ENCODE data around the gene BIVM. TPM values are rescaled to one million over a fixed set of nuclear protein-coding genes. Genes with fewer than 3 reads are reported as not detected.

Gene BIVM
- total and polyA plus RNA-seq, 2 experiments from 2014 or later: 3.2 to 4.2 TPM

GRCh38 chr13:102812611-102813287 lies 13.8 kb downstream of the BIVM start (continued):
- no peak for TF ChIP-seq ZNF462 (CRISPR knock-in tag; IDR thresholded peaks at IDR 0.05)
- TF ChIP-seq POLR2AphosphoS5 (IDR thresholded peaks at IDR 0.05; ENCODE audit: low read depth): no peak
- TF ChIP-seq NANOG (IDR thresholded peaks at IDR 0.05; ENCODE audit: borderline replicate concordance): no peak
- TF ChIP-seq CTCF (conservative IDR thresholded peaks at IDR 0.05; ENCODE audit: low read depth in 2 of 2): no peak
- no peak for TF ChIP-seq REST (IDR thresholded peaks at IDR 0.05; ENCODE audit: unreplicated experiment)
